Measurements from ENCODE around the gene HSBP1.

HSBP1 gene

DNA sequence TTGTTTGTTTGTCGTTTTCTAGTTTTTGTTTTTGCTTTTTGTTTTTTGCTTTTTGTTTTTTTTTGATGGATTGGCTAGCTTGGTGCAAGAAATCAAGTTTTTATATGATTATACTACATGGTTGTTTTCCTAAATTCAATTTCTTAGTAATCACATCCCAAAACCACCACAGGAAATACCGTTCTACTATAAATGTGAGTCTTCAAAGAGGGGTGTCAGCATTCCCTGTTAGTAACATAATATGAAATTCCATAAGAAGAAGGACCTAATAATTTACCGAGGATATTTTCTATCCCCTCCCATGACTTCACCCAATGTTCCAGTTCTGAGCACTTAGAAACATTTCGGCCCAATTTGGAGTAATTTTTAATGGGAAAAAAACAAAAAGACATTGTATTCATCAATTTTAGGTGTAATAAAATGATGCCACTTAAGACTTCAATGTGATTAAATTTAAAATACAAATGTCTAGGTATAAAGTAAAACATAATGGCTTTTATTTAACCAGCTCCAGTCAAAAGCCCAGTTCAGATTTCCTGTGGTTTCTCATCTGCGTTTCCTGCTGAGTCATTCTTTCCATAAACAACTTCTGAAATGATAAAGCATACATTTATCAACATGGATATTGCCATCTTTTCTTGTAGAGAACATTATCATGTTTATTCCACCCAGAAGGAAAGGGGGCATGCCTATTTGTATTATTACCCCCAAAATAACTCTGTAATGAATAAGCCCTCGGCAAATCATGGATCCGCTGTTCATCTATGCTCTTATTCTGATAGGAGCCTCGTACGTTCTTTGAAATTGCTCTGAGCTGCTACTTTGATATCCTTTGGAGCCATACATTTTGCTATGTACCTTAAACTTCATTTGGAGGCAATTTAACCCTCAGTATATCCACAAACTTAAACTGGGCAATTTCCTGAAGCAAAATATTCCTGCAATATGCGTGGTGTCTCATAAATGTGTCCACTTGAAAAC is 28.1 kb downstream of the HSBP1 start:
- Histone ChIP-seq H3K27ac (ENCODE audit: low read depth, low read length) (no peak overlapping the region), H3K27me3 (ENCODE audit: control insufficient read depth in 1 of 2, insufficient read depth in 2 of 2, low read length in 2 of 2) (no peaks in the 10 kb centered on the region), H3K9ac (ENCODE audit: low read depth in 1 of 2, low read length in 2 of 2) (no peak overlapping the region), H3K4me3 (ENCODE audit: low read depth in 1 of 2, low read length in 2 of 2) (no peak overlapping the region), H3K36me3 (ENCODE audit: control insufficient read depth in 1 of 2, insufficient read depth in 2 of 2, low read length in 2 of 2) (no peaks in the 10 kb centered on the region), H3K9me3 (ENCODE audit: control insufficient read depth in 1 of 2, low read length in 2 of 2) (no peaks in the 10 kb centered on the region), H3K4me1 (ENCODE audit: control insufficient read depth in 1 of 2, insufficient read depth in 2 of 2, low read length in 2 of 2) (no peaks in the 10 kb centered on the region)

- Histone ChIP-seq H3K27ac (ENCODE audit: low read depth, low read length) (no peak overlapping the region), H3K9ac (ENCODE audit: low read depth in 1 of 2, low read length in 2 of 2) (no peak overlapping the region), H3K36me3 (ENCODE audit: control insufficient read depth in 1 of 2, insufficient read depth in 2 of 2, low read length in 2 of 2) (no peaks in the 10 kb centered on the region), H3K4me1 (ENCODE audit: control insufficient read depth in 1 of 2, insufficient read depth in 2 of 2, low read length in 2 of 2) (no peaks in the 10 kb centered on the region), H3K27me3 (ENCODE audit: control insufficient read depth in 1 of 2, insufficient read depth in 2 of 2, low read length in 2 of 2) (no peaks in the 10 kb centered on the region), H3K9me3 (ENCODE audit: control insufficient read depth in 1 of 2, low read length in 2 of 2) (no peaks in the 10 kb centered on the region), H3K4me3 (ENCODE audit: low read depth in 1 of 2, low read length in 2 of 2) (no peak overlapping the region)
Observed at GRCh38 chr16:83837566-83837965, 29.8 kb downstream of the HSBP1 start.

GRCh38 chr16:83838151-83838550 is 30.4 kb downstream of the HSBP1 start:
- Histone ChIP-seq H3K4me1 (ENCODE audit: control insufficient read depth in 1 of 2, insufficient read depth in 2 of 2, low read length in 2 of 2) (peaks cover 0 to 3% of the 10 kb centered on the region in 2 donors), H3K27ac (ENCODE audit: low read depth, low read length) (no peak overlapping the region), H3K9ac (ENCODE audit: low read depth in 1 of 2, low read length in 2 of 2) (no peak overlapping the region), H3K4me3 (ENCODE audit: low read depth in 1 of 2, low read length in 2 of 2) (no peak overlapping the region), H3K9me3 (ENCODE audit: control insufficient read depth in 1 of 2, low read length in 2 of 2) (no peaks in the 10 kb centered on the region), H3K27me3 (ENCODE audit: control insufficient read depth in 1 of 2, insufficient read depth in 2 of 2, low read length in 2 of 2) (no peaks in the 10 kb centered on the region), H3K36me3 (ENCODE audit: control insufficient read depth in 1 of 2, insufficient read depth in 2 of 2, low read length in 2 of 2) (no peaks in the 10 kb centered on the region)

DNA sequence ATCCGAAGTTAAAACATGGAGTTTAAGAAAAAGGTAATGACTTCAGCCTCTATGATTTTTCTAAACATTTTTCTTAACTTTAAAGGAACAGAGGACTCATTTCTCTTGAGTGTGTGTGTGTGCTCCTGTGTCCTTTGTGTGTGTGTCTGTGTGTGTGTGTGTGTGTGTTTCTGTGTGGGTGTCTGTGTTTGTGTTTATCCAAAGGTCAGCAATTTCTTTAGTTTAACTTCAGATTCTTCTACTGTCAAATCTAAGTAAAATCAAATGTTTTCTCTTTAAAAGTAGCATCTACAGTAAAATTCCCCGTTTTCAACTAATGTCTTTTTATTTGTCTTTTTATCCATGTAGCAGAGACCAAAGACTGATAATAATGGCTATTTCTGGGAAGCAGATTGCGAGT is 31.8 kb downstream of the HSBP1 start:
- Histone ChIP-seq H3K36me3 (ENCODE audit: control insufficient read depth in 1 of 2, insufficient read depth in 2 of 2, low read length in 2 of 2) (no peaks in the 10 kb centered on the region), H3K4me3 (ENCODE audit: low read depth in 1 of 2, low read length in 2 of 2) (no peak overlapping the region), H3K9me3 (ENCODE audit: control insufficient read depth in 1 of 2, low read length in 2 of 2) (no peaks in the 10 kb centered on the region), H3K27me3 (ENCODE audit: control insufficient read depth in 1 of 2, insufficient read depth in 2 of 2, low read length in 2 of 2) (no peaks in the 10 kb centered on the region), H3K9ac (ENCODE audit: low read depth in 1 of 2, low read length in 2 of 2) (no peak overlapping the region), H3K4me1 (ENCODE audit: control insufficient read depth in 1 of 2, insufficient read depth in 2 of 2, low read length in 2 of 2) (peaks cover 0 to 5% of the 10 kb centered on the region in 2 donors), H3K27ac (ENCODE audit: low read depth, low read length) (no peak overlapping the region)

DNA sequence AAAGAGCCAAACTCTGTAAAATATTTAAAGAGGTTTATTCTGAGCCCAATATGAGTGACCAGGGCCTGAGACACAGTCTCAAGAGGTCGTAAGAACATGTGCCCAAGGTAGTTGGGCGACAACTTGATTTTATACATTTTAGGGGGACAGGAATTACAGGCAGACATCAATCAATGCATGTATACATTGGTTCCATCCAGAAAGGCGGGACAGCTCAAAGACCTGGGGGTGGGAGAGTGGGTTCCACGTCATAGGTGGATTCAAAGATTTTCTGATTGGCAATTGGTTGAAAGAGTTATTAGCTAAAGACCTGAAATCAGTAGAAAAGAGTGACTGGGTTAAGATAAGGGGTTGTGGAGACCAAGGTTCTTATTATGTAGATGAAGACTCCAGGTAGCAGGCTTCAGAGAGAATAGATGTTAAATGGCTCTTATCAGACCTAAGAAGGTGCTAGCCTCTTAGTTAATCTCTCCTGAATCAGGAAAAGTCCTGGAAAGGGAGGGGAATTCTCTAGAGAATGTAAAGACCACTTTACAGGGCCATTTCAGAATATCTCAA is 32.4 kb downstream of the HSBP1 start:
- no peaks in the 10 kb centered on the region for H3K27me3 ChIP-seq (ENCODE audit: control insufficient read depth in 1 of 2, insufficient read depth in 2 of 2, low read length in 2 of 2)
- no peaks in the 10 kb centered on the region for H3K9me3 ChIP-seq (ENCODE audit: control insufficient read depth in 1 of 2, low read length in 2 of 2)
- no peak overlapping the region for H3K4me3 ChIP-seq (ENCODE audit: low read depth in 1 of 2, low read length in 2 of 2)
- no peak overlapping the region for H3K27ac ChIP-seq (ENCODE audit: low read depth, low read length)
- H3K4me1 ChIP-seq (ENCODE audit: control insufficient read depth in 1 of 2, insufficient read depth in 2 of 2, low read length in 2 of 2): peaks cover 0 to 5% of the 10 kb centered on the region in 2 donors
- H3K36me3 ChIP-seq (ENCODE audit: control insufficient read depth in 1 of 2, insufficient read depth in 2 of 2, low read length in 2 of 2): no peaks in the 10 kb centered on the region
- H3K9ac ChIP-seq (ENCODE audit: low read depth in 1 of 2, low read length in 2 of 2): no peak overlapping the region

- Histone ChIP-seq H3K9ac (ENCODE audit: low read depth in 1 of 2, low read length in 2 of 2) (no peak overlapping the region), H3K4me3 (ENCODE audit: low read depth in 1 of 2, low read length in 2 of 2) (no peak overlapping the region), H3K27me3 (ENCODE audit: control insufficient read depth in 1 of 2, insufficient read depth in 2 of 2, low read length in 2 of 2) (no peaks in the 10 kb centered on the region), H3K27ac (ENCODE audit: low read depth, low read length) (no peak overlapping the region), H3K9me3 (ENCODE audit: control insufficient read depth in 1 of 2, low read length in 2 of 2) (no peaks in the 10 kb centered on the region), H3K4me1 (ENCODE audit: control insufficient read depth in 1 of 2, insufficient read depth in 2 of 2, low read length in 2 of 2) (peaks cover 0 to 5% of the 10 kb centered on the region in 2 donors), H3K36me3 (ENCODE audit: control insufficient read depth in 1 of 2, insufficient read depth in 2 of 2, low read length in 2 of 2) (no peaks in the 10 kb centered on the region)
Observed at GRCh38 chr16:83842291-83842690, 34.5 kb downstream of the HSBP1 start.

- Histone ChIP-seq H3K4me3 (ENCODE audit: low read depth in 1 of 2, low read length in 2 of 2) (no peak overlapping the region), H3K4me1 (ENCODE audit: control insufficient read depth in 1 of 2, insufficient read depth in 2 of 2, low read length in 2 of 2) (peaks cover 0 to 5% of the 10 kb centered on the region in 2 donors), H3K9ac (ENCODE audit: low read depth in 1 of 2, low read length in 2 of 2) (no peak overlapping the region), H3K27me3 (ENCODE audit: control insufficient read depth in 1 of 2, insufficient read depth in 2 of 2, low read length in 2 of 2) (no peaks in the 10 kb centered on the region), H3K36me3 (ENCODE audit: control insufficient read depth in 1 of 2, insufficient read depth in 2 of 2, low read length in 2 of 2) (no peaks in the 10 kb centered on the region), H3K9me3 (ENCODE audit: control insufficient read depth in 1 of 2, low read length in 2 of 2) (no peaks in the 10 kb centered on the region), H3K27ac (ENCODE audit: low read depth, low read length) (no peak overlapping the region)
Observed at GRCh38 chr16:83842756-83843507, 35.2 kb downstream of the HSBP1 start.

DNA sequence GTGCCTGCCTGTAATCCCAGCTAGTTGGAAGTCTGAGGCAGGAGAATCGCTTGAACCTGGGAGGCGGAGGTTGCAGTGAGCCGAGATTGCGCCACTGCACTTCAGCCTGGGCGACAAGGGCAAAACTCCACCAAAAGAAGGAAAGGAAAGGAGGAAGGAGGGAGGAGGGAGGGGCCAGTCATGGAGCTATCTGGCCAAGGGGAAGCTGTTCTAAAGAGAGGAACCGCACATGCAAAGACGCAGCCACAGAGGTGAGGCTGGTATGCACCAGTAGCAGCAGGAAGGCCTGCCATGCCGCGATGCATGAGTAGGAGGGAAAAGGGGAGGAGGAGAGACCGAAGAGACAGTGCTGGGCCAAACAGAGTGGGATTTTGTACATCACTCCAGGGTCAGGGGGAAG is 35.9 kb downstream of the HSBP1 start:
- H3K36me3 ChIP-seq (ENCODE audit: control insufficient read depth in 1 of 2, insufficient read depth in 2 of 2, low read length in 2 of 2): no peaks in the 10 kb centered on the region
- no peaks in the 10 kb centered on the region for H3K9me3 ChIP-seq (ENCODE audit: control insufficient read depth in 1 of 2, low read length in 2 of 2)
- peaks cover 0 to 5% of the 10 kb centered on the region in 2 donors for H3K4me1 ChIP-seq (ENCODE audit: control insufficient read depth in 1 of 2, insufficient read depth in 2 of 2, low read length in 2 of 2)
- no peak overlapping the region for H3K4me3 ChIP-seq (ENCODE audit: low read depth in 1 of 2, low read length in 2 of 2)
- no peak overlapping the region for H3K27ac ChIP-seq (ENCODE audit: low read depth, low read length)
- no peaks in the 10 kb centered on the region for H3K27me3 ChIP-seq (ENCODE audit: control insufficient read depth in 1 of 2, insufficient read depth in 2 of 2, low read length in 2 of 2)
- H3K9ac ChIP-seq (ENCODE audit: low read depth in 1 of 2, low read length in 2 of 2): no peak overlapping the region

DNA sequence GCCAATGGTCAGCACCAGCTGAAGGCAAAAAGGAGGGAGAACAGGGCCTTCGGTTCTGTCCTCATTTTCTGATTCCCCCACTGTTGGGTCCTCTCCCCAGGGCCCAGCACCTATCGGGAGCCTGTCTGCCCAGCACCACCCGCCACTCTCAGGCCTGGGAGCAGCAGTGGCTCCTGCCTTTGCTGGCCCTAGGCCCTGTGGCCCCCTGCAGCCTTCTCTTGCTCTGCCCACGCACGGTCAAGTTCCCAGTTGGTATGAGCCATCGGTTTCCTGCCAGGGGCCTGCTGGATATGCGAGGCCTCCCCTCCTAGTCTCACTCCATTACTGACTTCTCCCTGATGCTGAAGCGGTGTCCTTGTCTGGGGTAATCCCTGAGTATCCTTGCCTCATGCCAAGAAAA is 37.5 kb downstream of the HSBP1 start:
- Histone ChIP-seq H3K27ac (ENCODE audit: low read depth, low read length) (no peak overlapping the region), H3K4me3 (ENCODE audit: low read depth in 1 of 2, low read length in 2 of 2) (no peak overlapping the region), H3K36me3 (ENCODE audit: control insufficient read depth in 1 of 2, insufficient read depth in 2 of 2, low read length in 2 of 2) (no peaks in the 10 kb centered on the region), H3K4me1 (ENCODE audit: control insufficient read depth in 1 of 2, insufficient read depth in 2 of 2, low read length in 2 of 2) (peaks cover 0 to 5% of the 10 kb centered on the region in 2 donors), H3K9ac (ENCODE audit: low read depth in 1 of 2, low read length in 2 of 2) (no peak overlapping the region), H3K27me3 (ENCODE audit: control insufficient read depth in 1 of 2, insufficient read depth in 2 of 2, low read length in 2 of 2) (no peaks in the 10 kb centered on the region), H3K9me3 (ENCODE audit: control insufficient read depth in 1 of 2, low read length in 2 of 2) (no peaks in the 10 kb centered on the region)
